Measurements from ENCODE around the gene SLC25A44. TPM values are rescaled to one million over a fixed set of nuclear protein-coding genes. Genes with fewer than 3 reads are reported as not detected.

Gene SLC25A44
- total and polyA plus RNA-seq, 2 experiments from 2014 or later = 14.3 to 15.4 TPM

DNA sequence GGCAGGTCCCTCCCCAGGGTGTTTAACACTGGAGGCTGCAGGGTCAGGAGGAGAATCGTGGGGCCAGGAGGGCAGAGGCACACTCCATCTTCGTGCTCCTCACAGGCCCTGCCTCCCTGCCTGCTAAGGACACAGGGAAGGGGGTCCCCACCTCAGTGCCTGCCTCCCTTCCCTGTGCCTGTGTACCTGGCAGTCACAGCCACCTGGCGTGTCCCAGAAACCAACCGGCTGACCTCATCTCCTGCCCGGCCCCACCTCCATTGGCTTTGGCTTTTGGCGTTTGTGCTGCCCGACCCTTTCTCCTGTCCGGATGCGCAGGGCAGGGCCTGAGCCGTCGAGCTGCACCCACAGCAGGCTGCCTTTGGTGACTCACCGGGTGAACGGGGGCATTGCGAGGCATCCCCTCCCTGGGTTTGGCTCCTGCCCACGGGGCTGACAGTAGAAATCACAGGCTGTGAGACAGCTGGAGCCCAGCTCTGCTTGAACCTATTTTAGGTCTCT, 47.5 kb downstream of the SLC25A44 start:
- no peaks in the 10 kb centered on the region for H3K9me3 ChIP-seq (ENCODE audit: low read depth)
- 44% methylated on average over 15 of the region's 15 CpGs for WGBS, 2 experiments (ENCODE audit: low coverage in 1 of 2, low lambda C conversion rate in 2 of 2, missing lambda C conversion rate in 2 of 2)
- no peaks in the 10 kb centered on the region for H4K20me1 ChIP-seq (ENCODE audit: insufficient read depth)
- H3K79me2 ChIP-seq (ENCODE audit: insufficient read depth) = no peaks in the 10 kb centered on the region
- H2AFZ ChIP-seq = no peak overlapping the region
- H3K4me1 ChIP-seq (ENCODE audit: insufficient read depth) = peaks cover 7% of the 10 kb centered on the region
- H3K9ac ChIP-seq = peak overlapping the region; percentile 16; the same call in 1 of the 2 replicates
- peak; percentile 73 for DNase-seq
- no peak overlapping the region for H3K27ac ChIP-seq
- no peak for TF ChIP-seq EZH2 (IDR thresholded peaks at IDR 0.05; ENCODE audit: insufficient read depth, poor library complexity, severe bottlenecking)
- TF ChIP-seq EZH2phosphoT487 (IDR thresholded peaks at IDR 0.05; ENCODE audit: insufficient read depth, low read depth) = no peak
- in situ Hi-C loops (cut with MboI) = no loop called here
- no peaks in the 10 kb centered on the region for H3K27me3 ChIP-seq (replicated peaks; ENCODE audit: insufficient read depth)
- H3K36me3 ChIP-seq (ENCODE audit: low read depth) = no peaks in the 10 kb centered on the region
- H3K9me2 ChIP-seq (ENCODE audit: insufficient read depth) = no peaks in the 10 kb centered on the region
- H3K4me2 ChIP-seq (ENCODE audit: unreplicated experiment) = no peak overlapping the region
- H3F3A ChIP-seq (ENCODE audit: insufficient read depth) = no peaks in the 10 kb centered on the region
- no peak overlapping the region for H3K4me3 ChIP-seq

DNA sequence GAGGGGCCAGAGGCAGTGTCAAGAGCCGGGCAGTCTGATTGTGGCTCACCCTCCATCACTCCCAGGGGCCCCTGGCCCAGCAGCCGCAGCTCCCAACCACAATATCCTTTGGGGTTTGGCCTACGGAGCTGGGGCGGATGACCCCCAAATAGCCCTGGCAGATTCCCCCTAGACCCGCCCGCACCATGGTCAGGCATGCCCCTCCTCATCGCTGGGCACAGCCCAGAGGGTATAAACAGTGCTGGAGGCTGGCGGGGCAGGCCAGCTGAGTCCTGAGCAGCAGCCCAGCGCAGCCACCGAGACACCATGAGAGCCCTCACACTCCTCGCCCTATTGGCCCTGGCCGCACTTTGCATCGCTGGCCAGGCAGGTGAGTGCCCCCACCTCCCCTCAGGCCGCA, 48.0 kb downstream of the SLC25A44 start, which contains the start of gene BGLAP:
Gene BGLAP, plus strand, starts transcription at position 259 of the 400 bp plus-strand sequence. Its CDS starts 48 bp downstream, at position 307.
- H3K4me2 ChIP-seq (ENCODE audit: unreplicated experiment) = no peak within 1 kb of the TSS
- no peak for TF ChIP-seq EZH2 (IDR thresholded peaks at IDR 0.05; ENCODE audit: insufficient read depth, poor library complexity, severe bottlenecking)
- TF ChIP-seq EZH2phosphoT487 (IDR thresholded peaks at IDR 0.05; ENCODE audit: insufficient read depth, low read depth) = no peak
- H3K79me2 ChIP-seq (ENCODE audit: insufficient read depth) = no peaks in the 10 kb centered on the region
- peaks cover 7% of the 10 kb centered on the region for H3K4me1 ChIP-seq (ENCODE audit: insufficient read depth)
- WGBS, 2 experiments (ENCODE audit: low coverage in 1 of 2, low lambda C conversion rate in 2 of 2, missing lambda C conversion rate in 2 of 2) = 80 to 94% methylated on average over 12 to 13 of the region's 14 CpGs
- in situ Hi-C loops (cut with MboI) = no loop called here
- H3K27me3 ChIP-seq (replicated peaks; ENCODE audit: insufficient read depth) = no peaks in the 10 kb centered on the region
- no peaks in the 10 kb centered on the region for H3K36me3 ChIP-seq (ENCODE audit: low read depth)
- H3F3A ChIP-seq (ENCODE audit: insufficient read depth) = no peaks in the 10 kb centered on the region
- H3K9me3 ChIP-seq (ENCODE audit: low read depth) = no peaks in the 10 kb centered on the region
- H4K20me1 ChIP-seq (ENCODE audit: insufficient read depth) = no peaks in the 10 kb centered on the region
- no peak for DNase-seq
- H3K4me3 ChIP-seq = no peak within 1 kb of the TSS
- no peak within 1 kb of the TSS for H2AFZ ChIP-seq
- H3K9ac ChIP-seq = peak within 1 kb of the TSS; percentile 16; the same call in 1 of the 2 replicates
- no peak within 1 kb of the TSS for H3K27ac ChIP-seq
- H3K9me2 ChIP-seq (ENCODE audit: insufficient read depth) = no peaks in the 10 kb centered on the region

DNA sequence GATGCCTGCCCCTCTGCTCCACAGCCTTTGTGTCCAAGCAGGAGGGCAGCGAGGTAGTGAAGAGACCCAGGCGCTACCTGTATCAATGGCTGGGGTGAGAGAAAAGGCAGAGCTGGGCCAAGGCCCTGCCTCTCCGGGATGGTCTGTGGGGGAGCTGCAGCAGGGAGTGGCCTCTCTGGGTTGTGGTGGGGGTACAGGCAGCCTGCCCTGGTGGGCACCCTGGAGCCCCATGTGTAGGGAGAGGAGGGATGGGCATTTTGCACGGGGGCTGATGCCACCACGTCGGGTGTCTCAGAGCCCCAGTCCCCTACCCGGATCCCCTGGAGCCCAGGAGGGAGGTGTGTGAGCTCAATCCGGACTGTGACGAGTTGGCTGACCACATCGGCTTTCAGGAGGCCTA, 48.8 kb downstream of the SLC25A44 start:
- in situ Hi-C loops (cut with MboI) = no loop called here
- Histone ChIP-seq H3K79me2 (ENCODE audit: insufficient read depth) (no peaks in the 10 kb centered on the region), H3K36me3 (ENCODE audit: low read depth) (no peaks in the 10 kb centered on the region), H3K4me2 (ENCODE audit: unreplicated experiment) (no peak overlapping the region), H3K4me3 (no peak overlapping the region), H3K4me1 (ENCODE audit: insufficient read depth) (peaks cover 7% of the 10 kb centered on the region), H3K9me3 (ENCODE audit: low read depth) (no peaks in the 10 kb centered on the region), H3K9me2 (ENCODE audit: insufficient read depth) (no peaks in the 10 kb centered on the region), H3K9ac (no peak overlapping the region), H3K27ac (no peak overlapping the region), H3K27me3 (replicated peaks; ENCODE audit: insufficient read depth) (no peaks in the 10 kb centered on the region), H3F3A (ENCODE audit: insufficient read depth) (no peaks in the 10 kb centered on the region; the same call in 1 of the 2 replicates), H2AFZ (no peak overlapping the region), H4K20me1 (ENCODE audit: insufficient read depth) (no peaks in the 10 kb centered on the region)
- no peak for DNase-seq
- WGBS, 2 experiments (ENCODE audit: low coverage in 1 of 2, low lambda C conversion rate in 2 of 2, missing lambda C conversion rate in 2 of 2) = 78 to 84% methylated on average over 8 to 10 of the region's 10 CpGs
- TF ChIP-seq EZH2 (IDR thresholded peaks at IDR 0.05; ENCODE audit: insufficient read depth, poor library complexity, severe bottlenecking) (no peak), EZH2phosphoT487 (IDR thresholded peaks at IDR 0.05; ENCODE audit: insufficient read depth, low read depth) (no peak)

GRCh38 chr1:156244126-156244525, 50.2 kb downstream of the SLC25A44 start:
- DNase-seq = no peak
- H3K27me3 ChIP-seq (replicated peaks; ENCODE audit: insufficient read depth) = no peaks in the 10 kb centered on the region
- H3K4me2 ChIP-seq (ENCODE audit: unreplicated experiment) = no peak overlapping the region
- TF ChIP-seq EZH2phosphoT487 (IDR thresholded peaks at IDR 0.05; ENCODE audit: insufficient read depth, low read depth) (no peak), EZH2 (IDR thresholded peaks at IDR 0.05; ENCODE audit: insufficient read depth, poor library complexity, severe bottlenecking) (no peak)
- in situ Hi-C loops (cut with MboI) = no loop called here
- H2AFZ ChIP-seq = no peak overlapping the region
- H3K9me3 ChIP-seq (ENCODE audit: low read depth) = no peaks in the 10 kb centered on the region
- no peaks in the 10 kb centered on the region for H3K9me2 ChIP-seq (ENCODE audit: insufficient read depth)
- H4K20me1 ChIP-seq (ENCODE audit: insufficient read depth) = no peaks in the 10 kb centered on the region
- H3K36me3 ChIP-seq (ENCODE audit: low read depth) = no peaks in the 10 kb centered on the region
- no peak overlapping the region for H3K9ac ChIP-seq
- 100% methylated on average over 2 of the region's 2 CpGs for WGBS, 2 experiments (ENCODE audit: low coverage in 1 of 2, low lambda C conversion rate in 2 of 2, missing lambda C conversion rate in 2 of 2)
- H3F3A ChIP-seq (ENCODE audit: insufficient read depth) = peaks cover 4% of the 10 kb centered on the region; the same call in 1 of the 2 replicates
- no peak overlapping the region for H3K4me3 ChIP-seq
- H3K4me1 ChIP-seq (ENCODE audit: insufficient read depth) = peaks cover 7% of the 10 kb centered on the region
- no peak overlapping the region for H3K27ac ChIP-seq
- H3K79me2 ChIP-seq (ENCODE audit: insufficient read depth) = no peaks in the 10 kb centered on the region
